Measurements from ENCODE around the gene RIMBP2.
"Not testable (repeated sequence)": the region's sequence is repeated elsewhere in the genome, so short reads cannot be mapped to it uniquely, and the experiment has no call there.

RIMBP2 gene

GRCh38 chr12:130705178-130705822 is 10.8 kb downstream of the RIMBP2 start:
- DNase-seq (ENCODE audit: low spot score) = no peak

DNA sequence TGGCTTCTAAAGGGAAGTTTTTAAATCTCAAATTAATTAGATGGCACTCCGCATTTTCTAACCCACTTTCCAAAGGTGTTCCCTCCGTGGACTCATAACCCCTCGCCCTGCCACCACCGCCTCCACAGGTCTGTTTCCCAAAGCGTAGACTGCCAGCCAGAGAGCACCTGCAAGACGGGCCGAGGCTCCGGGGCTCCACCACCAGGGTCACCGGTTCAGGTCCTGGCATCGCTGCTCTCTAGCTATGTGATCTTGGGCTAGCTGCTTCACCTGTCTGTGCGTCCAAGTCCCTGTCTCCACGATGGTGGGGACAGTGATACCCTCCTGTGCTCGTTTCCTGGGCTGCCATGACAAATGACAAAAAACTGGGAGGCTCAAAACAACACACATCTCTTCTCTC is 11.5 kb downstream of the RIMBP2 start:
- DNase-seq (ENCODE audit: low spot score) = no peak

- no peak for DNase-seq (ENCODE audit: low spot score)
Measured at GRCh38 chr12:130703733-130704375, 12.2 kb downstream of the RIMBP2 start.

GRCh38 chr12:130702966-130703732 is 12.9 kb downstream of the RIMBP2 start:
- no peak for DNase-seq (ENCODE audit: low spot score)

DNA sequence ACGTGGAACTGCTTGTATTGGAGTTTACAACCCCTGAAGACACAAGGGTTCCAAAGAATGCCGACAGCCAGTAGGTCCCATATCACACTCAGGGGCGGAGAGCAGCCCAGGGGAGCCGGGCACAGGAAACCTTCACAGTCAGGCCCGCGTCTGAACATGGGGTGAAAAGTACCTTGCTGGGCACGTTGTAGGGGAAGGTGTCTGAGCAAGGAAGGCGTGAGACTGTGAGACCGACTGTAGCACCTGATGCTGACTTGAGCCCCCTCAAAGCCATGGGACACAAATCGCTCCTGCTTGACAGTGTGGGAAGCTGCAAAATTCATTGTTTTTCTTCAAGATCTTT is 14.7 kb downstream of the RIMBP2 start:
- no peak for DNase-seq (ENCODE audit: low spot score)

GRCh38 chr12:130700492-130701401 is 15.4 kb downstream of the RIMBP2 start:
- no peak for DNase-seq (ENCODE audit: low spot score)

- no peak for DNase-seq (ENCODE audit: low spot score)
Measured at GRCh38 chr12:130698106-130698505, 18.0 kb downstream of the RIMBP2 start.

DNA sequence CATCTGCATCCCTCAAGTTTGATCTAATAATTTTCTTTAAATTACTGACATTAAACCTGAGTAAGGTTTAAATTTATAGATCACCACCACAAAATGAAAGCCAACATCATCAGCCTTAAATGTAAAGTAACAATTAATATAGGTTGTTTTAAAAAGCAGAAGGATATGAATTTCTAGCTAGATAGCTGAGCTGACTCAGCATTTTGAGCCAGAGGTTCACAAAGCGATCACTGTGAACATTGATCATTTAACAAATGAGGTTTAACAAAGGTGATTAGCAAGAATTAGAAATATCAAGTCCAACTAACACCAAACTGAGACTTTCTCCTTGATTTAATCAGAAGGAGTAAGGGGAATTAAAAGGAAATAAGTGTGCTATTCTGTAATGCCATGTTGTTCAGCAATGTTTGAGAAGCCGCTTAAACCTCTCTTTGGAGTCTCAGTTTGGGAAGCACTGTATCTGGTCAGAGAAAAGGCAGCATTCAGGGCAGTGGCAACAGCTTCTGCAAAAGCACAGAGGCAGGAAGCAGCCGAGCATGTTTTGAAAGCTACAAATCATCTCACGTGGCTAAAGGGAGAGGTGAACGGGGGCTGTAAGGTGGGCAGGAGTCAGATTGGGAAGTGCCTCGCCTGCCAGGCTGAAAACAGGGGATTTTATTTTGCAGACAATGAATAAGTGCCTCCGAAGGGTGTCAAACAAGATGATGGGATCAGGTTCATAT is 19.6 kb downstream of the RIMBP2 start:
- DNase-seq (ENCODE audit: low spot score) = no peak

- no peak for DNase-seq (ENCODE audit: low spot score)
Measured at GRCh38 chr12:130695061-130695460, 21.0 kb downstream of the RIMBP2 start.

DNA sequence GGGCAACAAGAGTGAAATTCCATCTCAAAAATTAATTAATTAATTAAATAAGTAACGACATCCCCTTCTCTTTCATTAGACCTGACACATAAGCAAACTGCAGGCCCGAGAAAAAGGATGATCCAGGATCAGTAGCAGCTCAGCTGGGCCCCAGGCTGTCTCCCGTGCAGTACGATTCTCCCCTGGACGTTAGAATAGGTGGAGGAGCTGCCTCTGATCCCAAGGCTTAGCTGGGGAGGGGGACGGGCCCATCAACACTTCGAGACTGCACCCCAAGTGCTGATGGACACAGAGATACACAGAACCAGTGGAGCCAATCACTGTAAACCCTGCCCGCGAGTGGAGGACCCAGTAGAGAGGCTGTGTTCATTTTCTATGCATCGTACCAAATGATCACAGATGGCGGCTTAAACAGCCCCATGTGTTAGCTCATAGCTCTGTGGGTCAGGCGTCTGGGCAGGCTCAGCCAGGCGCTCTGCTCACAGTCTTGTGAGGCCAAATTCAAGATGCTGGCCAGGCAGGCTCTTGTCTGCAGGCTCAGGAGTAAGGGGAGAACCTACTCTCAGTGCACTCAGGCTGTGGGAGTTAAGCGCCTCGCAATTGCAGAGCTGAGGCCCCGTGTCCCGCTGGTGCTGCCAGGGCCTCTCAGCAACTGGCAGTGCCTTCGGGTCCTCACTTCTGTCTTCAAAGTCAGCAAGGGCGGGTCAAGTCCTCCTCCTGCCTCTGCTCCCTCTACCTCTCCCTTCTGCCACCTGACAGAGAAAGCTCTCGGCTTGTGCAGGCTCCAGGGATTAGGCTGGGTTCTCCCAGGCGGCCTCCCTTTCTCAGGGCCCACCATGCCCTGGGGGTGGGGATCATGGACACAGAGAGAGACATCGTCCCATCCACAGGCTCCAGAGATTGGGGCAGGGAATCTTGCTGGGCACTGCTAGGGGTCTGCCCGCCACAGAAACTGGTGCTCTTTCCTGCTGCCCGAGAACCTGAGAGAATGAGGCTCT is 26.4 kb downstream of the RIMBP2 start:
- DNase-seq (ENCODE audit: low spot score) = no peak

GRCh38 chr12:130688999-130689398 is 27.1 kb downstream of the RIMBP2 start:
- not testable (repeated sequence) for DNase-seq (ENCODE audit: low spot score)

DNA sequence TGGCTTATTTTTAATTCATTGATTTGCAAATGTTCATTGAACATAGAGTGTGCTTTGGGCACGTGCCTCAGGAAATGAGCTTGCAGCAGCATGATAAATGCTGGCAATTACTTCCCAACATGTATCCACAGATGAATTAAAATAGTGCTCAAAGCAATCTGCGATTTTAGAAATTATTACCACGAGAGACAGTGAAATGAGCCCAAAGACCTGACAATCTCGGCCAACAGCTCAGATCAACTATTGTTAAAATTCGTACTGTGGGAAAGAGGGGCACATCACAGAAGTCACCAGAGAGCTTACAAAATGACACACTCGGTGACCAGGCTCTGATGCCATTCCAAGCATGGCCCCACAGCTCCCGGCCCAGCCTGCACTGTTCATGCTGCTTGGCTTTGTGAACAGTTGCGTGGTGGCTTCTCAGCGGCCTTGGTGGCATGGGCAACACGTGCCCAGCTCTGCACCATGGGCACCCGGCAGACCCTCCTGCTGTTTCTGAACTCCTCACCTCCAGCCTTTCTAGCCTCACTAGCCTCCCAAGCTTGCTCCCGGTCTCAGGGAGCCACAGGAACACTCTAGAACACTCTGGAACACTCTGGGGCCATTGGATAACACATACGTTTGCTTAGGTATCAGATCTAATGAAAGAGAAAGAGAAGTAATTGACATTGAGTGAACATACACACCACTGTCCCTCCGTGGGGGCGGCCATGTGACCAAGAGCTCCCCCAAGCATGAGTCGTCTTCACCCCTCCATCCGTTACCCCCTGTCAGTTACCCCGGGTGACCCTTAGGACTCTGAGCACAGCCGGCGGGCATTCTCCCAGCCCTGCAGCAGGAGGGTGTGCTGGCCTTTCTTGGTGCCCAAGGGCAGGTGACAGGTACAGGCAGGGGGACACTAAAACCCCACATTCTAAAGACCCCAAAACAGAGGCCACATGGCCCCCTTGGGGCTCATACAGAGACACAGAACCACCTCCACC is 28.0 kb downstream of the RIMBP2 start:
- DNase-seq (ENCODE audit: low spot score) = no peak

GRCh38 chr12:130687190-130687589 is 28.9 kb downstream of the RIMBP2 start:
- no peak for DNase-seq (ENCODE audit: low spot score)

DNA sequence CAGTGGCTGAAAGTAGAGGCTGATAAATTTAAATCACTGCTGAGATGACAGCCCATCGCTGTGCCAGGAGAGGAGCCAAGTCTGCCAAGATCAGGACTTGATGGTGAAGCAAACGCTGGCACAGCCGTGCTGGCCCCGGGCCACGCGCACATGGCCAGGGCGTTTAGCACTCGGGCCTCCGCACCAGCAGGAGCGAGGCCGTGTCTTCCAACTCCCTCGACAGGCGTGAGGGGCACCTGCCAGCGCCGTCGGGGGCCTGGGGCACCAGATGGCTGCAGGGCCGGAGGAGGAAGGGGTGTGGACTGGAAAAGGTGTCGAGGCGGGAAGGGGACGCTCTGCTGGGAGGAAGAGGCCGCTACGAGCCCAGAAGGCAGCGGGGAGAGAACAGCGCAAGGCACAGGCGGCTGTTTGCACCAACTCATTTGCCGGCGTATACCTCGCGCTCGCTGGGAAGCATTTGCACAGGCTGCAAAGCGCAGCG is 29.5 kb downstream of the RIMBP2 start:
- no peak for DNase-seq (ENCODE audit: low spot score)

DNA sequence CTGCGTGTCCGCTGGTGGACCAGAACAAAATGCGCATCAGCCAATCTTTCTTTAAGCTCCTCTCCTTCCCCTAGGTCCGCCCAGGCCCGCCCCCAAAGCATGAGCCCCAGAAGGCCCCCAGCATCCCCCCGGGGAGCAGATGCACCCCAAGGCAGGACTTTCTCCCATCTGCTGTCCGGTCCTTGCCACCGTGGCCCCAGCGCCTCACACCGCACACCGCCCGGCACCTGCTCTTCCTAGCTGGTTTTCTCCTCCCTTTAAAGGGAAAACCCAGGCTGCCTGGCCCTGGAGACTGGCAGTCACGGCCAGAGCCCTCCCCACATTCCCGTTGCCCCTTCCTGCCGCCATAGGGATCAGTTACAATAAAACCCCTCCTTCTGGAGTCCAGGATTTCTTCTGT is 30.2 kb downstream of the RIMBP2 start:
- DNase-seq (ENCODE audit: low spot score) = no peak

DNA sequence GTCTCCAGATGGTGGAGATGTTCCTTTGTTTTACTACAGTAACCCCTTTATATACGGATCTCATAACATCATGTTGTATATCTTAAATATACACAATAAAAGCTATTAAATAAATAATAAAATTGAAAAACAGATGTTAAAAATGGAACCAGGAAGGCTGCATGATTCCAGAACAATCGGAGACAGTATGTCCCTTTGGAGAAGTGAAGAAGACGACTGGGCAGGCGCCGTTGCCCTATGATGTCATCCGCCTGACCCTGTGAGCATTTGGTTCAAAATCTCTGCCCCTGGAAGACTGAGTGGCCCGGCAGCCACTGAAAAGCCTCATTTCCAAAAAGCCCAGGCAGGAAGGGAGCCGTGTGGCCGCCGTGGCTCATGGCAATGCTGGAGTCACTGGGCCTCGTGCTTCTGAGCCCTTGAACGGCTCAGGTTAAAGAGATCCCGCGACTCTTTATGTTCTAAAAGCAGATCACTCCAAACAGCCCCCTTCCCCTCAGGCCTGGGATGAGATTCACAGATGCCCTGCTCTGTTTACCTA is 30.8 kb downstream of the RIMBP2 start:
- no peak for DNase-seq (ENCODE audit: low spot score)

- no peak for DNase-seq (ENCODE audit: low spot score)
Measured at GRCh38 chr12:130683811-130684210, 32.3 kb downstream of the RIMBP2 start.

DNA sequence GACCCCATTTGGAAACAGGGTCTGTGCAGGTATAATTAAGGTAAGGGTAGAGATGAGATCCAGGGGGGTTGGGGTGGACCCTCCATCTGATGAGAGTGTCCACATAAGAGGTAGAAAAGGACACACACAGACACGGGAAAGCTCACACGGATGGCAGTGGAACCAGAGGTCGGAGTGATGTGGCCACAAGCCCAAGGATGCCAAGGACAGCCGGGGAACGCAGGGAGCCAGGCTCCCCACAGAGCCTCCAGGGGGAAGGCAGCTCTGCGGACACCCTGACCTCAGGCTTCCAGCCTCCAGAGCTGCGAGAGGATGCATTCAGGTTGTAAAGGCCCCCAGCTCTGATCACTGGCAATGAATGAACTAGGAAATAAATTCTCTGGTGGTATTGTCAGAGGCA is 33.0 kb downstream of the RIMBP2 start:
- no peak for DNase-seq (ENCODE audit: low spot score)
